Calu3 (cell line): ENCODE results near the gene CDH4. TPM values are rescaled to one million over a fixed set of nuclear protein-coding genes. Genes with fewer than 3 reads are reported as not detected.

ENCODE experiments used
- BruUV-seq: library from RNA; stranded (reverse); fragments of 400-500 nt; replicated peaks from 2 replicates; lab custom pipeline; 2021; lab: Mats Ljungman, UMichigan
- CTCF ChIA-PET: fragments of 300-600 bp; sonication (Branson Sonifier 250); formaldehyde crosslinking; loops from one replicate; lab custom pipeline; 2022; ENCODE audit warnings: antibody characterized with exemption; lab: Charles Lee
- DNase-seq: peaks from one replicate; pipeline ENCODE4 v3.0.0; 2022
- H3K27ac Mint-ChIP-seq: one replicate; pipeline ENCODE4 v1.8.0; 2022; ENCODE audit warnings: mixed read lengths; ENCODE audit not compliant: unreplicated experiment
- H3K27me3 Mint-ChIP-seq: one replicate; pipeline ENCODE4 v1.8.0; 2022; ENCODE audit warnings: mixed read lengths; ENCODE audit not compliant: unreplicated experiment
- H3K36me3 Mint-ChIP-seq: one replicate; pipeline ENCODE4 v1.8.0; 2022; ENCODE audit warnings: mild to moderate bottlenecking, moderate library complexity, mixed read lengths; ENCODE audit not compliant: insufficient read depth, unreplicated experiment
- H3K4me1 Mint-ChIP-seq: one replicate; pipeline ENCODE4 v1.8.0; 2022; ENCODE audit warnings: mild to moderate bottlenecking, low read depth, mixed read lengths; ENCODE audit not compliant: unreplicated experiment
- H3K4me3 Mint-ChIP-seq: one replicate; pipeline ENCODE4 v1.8.0; 2022; ENCODE audit warnings: mild to moderate bottlenecking, low read depth, moderate library complexity, mixed read lengths; ENCODE audit not compliant: unreplicated experiment
- H3K9me3 Mint-ChIP-seq: one replicate; pipeline ENCODE4 v1.8.0; 2022; ENCODE audit warnings: low read depth, mixed read lengths; ENCODE audit not compliant: unreplicated experiment
- intact Hi-C: fragments of 100-400 bp; cut with micrococcal nuclease; formaldehyde crosslinking; loops from one replicate; pipeline ENCODE4 v1.10.0; 2022; ENCODE audit not compliant: unreplicated experiment
- total RNA-seq: library from RNA; stranded (reverse); gene quantifications from 2 replicates; pipeline ENCODE4 v1.2.3, GENCODE V29; 2022
- TF ChIP-seq, protein P1 (sequence below): fragments of 200-600 bp; IDR thresholded peaks from one replicate; pipeline ENCODE4 v1.8.0; 2022; ENCODE audit warnings: antibody characterized with exemption; ENCODE audit not compliant: unreplicated experiment

The CDH4 gene
- total RNA-seq, 1 experiment from 2014 or later, result not detected

- Mint-ChIP-seq H3K4me1 (no peaks in the 10 kb centered on the region), H3K9me3 (peaks cover 11% of the 10 kb centered on the region), H3K4me3 (no peak overlapping the region), H3K27ac (no peak overlapping the region), H3K36me3 (no peaks in the 10 kb centered on the region), H3K27me3 (no peaks in the 10 kb centered on the region)
- no TSS peak for BruUV-seq
- CTCF ChIA-PET, result no interaction called here
- no peak for DNase-seq
- intact Hi-C loops, result no loop called here
- TF ChIP-seq, protein P1, sequence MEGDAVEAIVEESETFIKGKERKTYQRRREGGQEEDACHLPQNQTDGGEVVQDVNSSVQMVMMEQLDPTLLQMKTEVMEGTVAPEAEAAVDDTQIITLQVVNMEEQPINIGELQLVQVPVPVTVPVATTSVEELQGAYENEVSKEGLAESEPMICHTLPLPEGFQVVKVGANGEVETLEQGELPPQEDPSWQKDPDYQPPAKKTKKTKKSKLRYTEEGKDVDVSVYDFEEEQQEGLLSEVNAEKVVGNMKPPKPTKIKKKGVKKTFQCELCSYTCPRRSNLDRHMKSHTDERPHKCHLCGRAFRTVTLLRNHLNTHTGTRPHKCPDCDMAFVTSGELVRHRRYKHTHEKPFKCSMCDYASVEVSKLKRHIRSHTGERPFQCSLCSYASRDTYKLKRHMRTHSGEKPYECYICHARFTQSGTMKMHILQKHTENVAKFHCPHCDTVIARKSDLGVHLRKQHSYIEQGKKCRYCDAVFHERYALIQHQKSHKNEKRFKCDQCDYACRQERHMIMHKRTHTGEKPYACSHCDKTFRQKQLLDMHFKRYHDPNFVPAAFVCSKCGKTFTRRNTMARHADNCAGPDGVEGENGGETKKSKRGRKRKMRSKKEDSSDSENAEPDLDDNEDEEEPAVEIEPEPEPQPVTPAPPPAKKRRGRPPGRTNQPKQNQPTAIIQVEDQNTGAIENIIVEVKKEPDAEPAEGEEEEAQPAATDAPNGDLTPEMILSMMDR, result no peak
These were observed 168.0 kb downstream of the CDH4 start for GRCh38 chr20:61420056-61420455.

- DNase-seq, result no peak
- Mint-ChIP-seq H3K4me3 (no peak overlapping the region), H3K9me3 (peaks cover 11% of the 10 kb centered on the region), H3K27ac (no peak overlapping the region), H3K27me3 (no peaks in the 10 kb centered on the region), H3K4me1 (no peaks in the 10 kb centered on the region), H3K36me3 (no peaks in the 10 kb centered on the region)
- CTCF ChIA-PET, result no interaction called here
- TF ChIP-seq, protein P1, result no peak
- intact Hi-C loops, result no loop called here
- BruUV-seq, result no TSS peak
These were observed 168.7 kb downstream of the CDH4 start for GRCh38 chr20:61420781-61421180.

- Mint-ChIP-seq H3K9me3 (peaks cover 6% of the 10 kb centered on the region), H3K27me3 (no peaks in the 10 kb centered on the region), H3K36me3 (no peaks in the 10 kb centered on the region), H3K27ac (no peak overlapping the region), H3K4me1 (no peaks in the 10 kb centered on the region), H3K4me3 (no peak overlapping the region)
- TF ChIP-seq, protein P1, result no peak
- intact Hi-C loops, result no loop called here
- no TSS peak for BruUV-seq
- CTCF ChIA-PET, result no interaction called here
- no peak for DNase-seq
These were observed 170.8 kb downstream of the CDH4 start for GRCh38 chr20:61422636-61423425.

DNA sequence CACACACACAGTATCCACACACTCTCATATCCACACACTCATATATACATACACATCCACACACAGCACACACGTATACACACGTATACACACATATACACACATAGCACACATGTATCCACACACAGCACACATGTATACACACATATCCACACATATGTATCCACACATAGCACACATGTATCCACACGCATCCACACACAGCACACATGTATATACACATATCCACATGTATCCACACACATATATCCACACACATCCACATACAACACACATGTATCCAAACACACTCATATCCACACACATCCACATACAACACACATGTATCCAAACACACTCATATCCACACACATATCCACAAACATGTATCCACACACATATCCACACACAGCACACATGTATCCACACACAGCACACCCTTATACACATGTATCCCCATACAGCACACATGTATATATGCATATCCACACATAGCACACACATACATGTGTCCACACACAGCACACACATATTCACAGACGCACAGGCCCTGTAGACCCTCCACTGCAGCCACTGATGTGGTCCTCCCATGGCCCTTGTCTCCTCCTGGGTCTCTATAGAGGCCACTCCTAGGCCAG is 172.1 kb downstream of the CDH4 start:
- Mint-ChIP-seq H3K9me3 (peaks cover 8% of the 10 kb centered on the region), H3K27ac (no peak overlapping the region), H3K36me3 (no peaks in the 10 kb centered on the region), H3K4me3 (no peak overlapping the region), H3K27me3 (no peaks in the 10 kb centered on the region), H3K4me1 (no peaks in the 10 kb centered on the region)
- DNase-seq, result no peak
- CTCF ChIA-PET, result no interaction called here
- TF ChIP-seq, protein P1, result no peak
- intact Hi-C loops, result no loop called here
- BruUV-seq, result no TSS peak
